Left renal cortex interstitium (tissue), 4 donors: Measurements from ENCODE around the gene CYP27A1. TPM values are rescaled to one million over a fixed set of nuclear protein-coding genes. Genes with fewer than 3 reads are reported as not detected.

Source experiments
- DNase-seq, 4 donors: peaks; one replicate each; pipeline ENCODE4 v3.0.0-alpha.2; 2013; ENCODE audit warnings: low read depth in 4 of 4, low spot score in 2 of 4, missing footprints in 1 of 4
- polyA plus RNA-seq, 4 donors: library from polyadenylated mRNA; unstranded; fragments of 120-200 nt; gene quantifications; one replicate each; pipeline ENCODE4 v1.2.1, GENCODE V29; 2013; ENCODE audit not compliant: insufficient read length in 4 of 4

The CYP27A1 gene
- polyA plus RNA-seq, 4 donors = 44.2 to 57.0 (median 51.7) TPM

- DNase-seq = no peak
These were observed 27.6 kb downstream of the CYP27A1 start for GRCh38 chr2:218809515-218809914.

GRCh38 chr2:218810256-218810655, 28.3 kb downstream of the CYP27A1 start:
- no peak for DNase-seq

- DNase-seq = no peak
These were observed 29.4 kb downstream of the CYP27A1 start for GRCh38 chr2:218811382-218811781.

- DNase-seq = no peak
These were observed 30.3 kb downstream of the CYP27A1 start for GRCh38 chr2:218812096-218812815.

- no peak for DNase-seq
These were observed 30.9 kb downstream of the CYP27A1 start for GRCh38 chr2:218812861-218813260.

- DNase-seq = no peak
These were observed 32.0 kb downstream of the CYP27A1 start for GRCh38 chr2:218813771-218814460.

- no peak for DNase-seq
These were observed 32.7 kb downstream of the CYP27A1 start for GRCh38 chr2:218814540-218815243.

- no peak for DNase-seq
These were observed 33.3 kb downstream of the CYP27A1 start for GRCh38 chr2:218815244-218815637.

GRCh38 chr2:218815649-218816048, 33.7 kb downstream of the CYP27A1 start:
- no peak for DNase-seq

- DNase-seq = no peak
These were observed 34.6 kb downstream of the CYP27A1 start for GRCh38 chr2:218816561-218817011.

GRCh38 chr2:218819093-218819492, 37.1 kb downstream of the CYP27A1 start:
- DNase-seq = no peak

- no peak for DNase-seq
These were observed 38.9 kb downstream of the CYP27A1 start for GRCh38 chr2:218820746-218821369.

GRCh38 chr2:218821605-218822211, 39.8 kb downstream of the CYP27A1 start:
- DNase-seq = no peak

GRCh38 chr2:218822622-218823021, 40.7 kb downstream of the CYP27A1 start:
- DNase-seq = no peak

GRCh38 chr2:218823196-218823855, 41.4 kb downstream of the CYP27A1 start:
- DNase-seq = no peak

- DNase-seq = no peak
These were observed 42.1 kb downstream of the CYP27A1 start for GRCh38 chr2:218824004-218824403.

GRCh38 chr2:218826791-218827190, 44.8 kb downstream of the CYP27A1 start:
- DNase-seq = no peak

GRCh38 chr2:218827701-218828476, 45.9 kb downstream of the CYP27A1 start:
- DNase-seq = no peak

GRCh38 chr2:218828477-218828778, 46.5 kb downstream of the CYP27A1 start:
- DNase-seq = no peak
